ENCODE measurements around the gene CPNE2. TPM values are rescaled to one million over a fixed set of nuclear protein-coding genes. Genes with fewer than 3 reads are reported as not detected.

The CPNE2 gene
- total RNA-seq, 1 donor from 2014 or later = 40.3 TPM

GRCh38 chr16:57169327-57169726, 76.9 kb downstream of the CPNE2 start:
- DNase-seq (ENCODE audit: extremely low spot score in 2 of 2) = no peak
- TF ChIP-seq POLR2A (IDR thresholded peaks at IDR 0.05) = no peak
- TF ChIP-seq, protein P1, sequence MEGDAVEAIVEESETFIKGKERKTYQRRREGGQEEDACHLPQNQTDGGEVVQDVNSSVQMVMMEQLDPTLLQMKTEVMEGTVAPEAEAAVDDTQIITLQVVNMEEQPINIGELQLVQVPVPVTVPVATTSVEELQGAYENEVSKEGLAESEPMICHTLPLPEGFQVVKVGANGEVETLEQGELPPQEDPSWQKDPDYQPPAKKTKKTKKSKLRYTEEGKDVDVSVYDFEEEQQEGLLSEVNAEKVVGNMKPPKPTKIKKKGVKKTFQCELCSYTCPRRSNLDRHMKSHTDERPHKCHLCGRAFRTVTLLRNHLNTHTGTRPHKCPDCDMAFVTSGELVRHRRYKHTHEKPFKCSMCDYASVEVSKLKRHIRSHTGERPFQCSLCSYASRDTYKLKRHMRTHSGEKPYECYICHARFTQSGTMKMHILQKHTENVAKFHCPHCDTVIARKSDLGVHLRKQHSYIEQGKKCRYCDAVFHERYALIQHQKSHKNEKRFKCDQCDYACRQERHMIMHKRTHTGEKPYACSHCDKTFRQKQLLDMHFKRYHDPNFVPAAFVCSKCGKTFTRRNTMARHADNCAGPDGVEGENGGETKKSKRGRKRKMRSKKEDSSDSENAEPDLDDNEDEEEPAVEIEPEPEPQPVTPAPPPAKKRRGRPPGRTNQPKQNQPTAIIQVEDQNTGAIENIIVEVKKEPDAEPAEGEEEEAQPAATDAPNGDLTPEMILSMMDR (IDR thresholded peaks at IDR 0.05) = no peak
- no peak for TF ChIP-seq POLR2AphosphoS5 (IDR thresholded peaks at IDR 0.05; ENCODE audit: insufficient read depth in 1 of 2, low read depth in 1 of 2)
- intact Hi-C loops (cut with DNase I) = loop anchor here (5.0 kb wide), 1 partner anchor 77 kb away; the partner anchor contains the start of gene CPNE2

GRCh38 chr16:57172721-57173290, 80.4 kb downstream of the CPNE2 start:
- H3K27ac ChIP-seq = no peak overlapping the region
- TF ChIP-seq POLR2A (IDR thresholded peaks at IDR 0.05) (no peak), POLR2AphosphoS5 (IDR thresholded peaks at IDR 0.05; ENCODE audit: insufficient read depth in 1 of 2, low read depth in 1 of 2) (no peak)
- TF ChIP-seq, protein P1 (IDR thresholded peaks at IDR 0.05) = no peak
- no peaks in the 10 kb centered on the region for H3K9me3 ChIP-seq
- H3K36me3 ChIP-seq = peaks cover 0 to 48% of the 10 kb centered on the region in 2 donors
- no peaks in the 10 kb centered on the region for H3K27me3 ChIP-seq
- DNase-seq (ENCODE audit: extremely low spot score in 2 of 2) = no peak
- no peak overlapping the region for H3K4me3 ChIP-seq
- intact Hi-C loops (cut with DNase I) = no loop called here
- H3K4me1 ChIP-seq = peaks cover 1% of the 10 kb centered on the region

More at GRCh38 chr16:57169327-57169726, 76.9 kb downstream of the CPNE2 start:
- H3K36me3 ChIP-seq = peaks cover 0 to 71% of the 10 kb centered on the region in 2 donors
- no peak overlapping the region for H3K4me3 ChIP-seq
- no peak overlapping the region for H3K27ac ChIP-seq
- no peaks in the 10 kb centered on the region for H3K9me3 ChIP-seq
- H3K27me3 ChIP-seq = no peaks in the 10 kb centered on the region
- peaks cover 21% of the 10 kb centered on the region for H3K4me1 ChIP-seq

DNA sequence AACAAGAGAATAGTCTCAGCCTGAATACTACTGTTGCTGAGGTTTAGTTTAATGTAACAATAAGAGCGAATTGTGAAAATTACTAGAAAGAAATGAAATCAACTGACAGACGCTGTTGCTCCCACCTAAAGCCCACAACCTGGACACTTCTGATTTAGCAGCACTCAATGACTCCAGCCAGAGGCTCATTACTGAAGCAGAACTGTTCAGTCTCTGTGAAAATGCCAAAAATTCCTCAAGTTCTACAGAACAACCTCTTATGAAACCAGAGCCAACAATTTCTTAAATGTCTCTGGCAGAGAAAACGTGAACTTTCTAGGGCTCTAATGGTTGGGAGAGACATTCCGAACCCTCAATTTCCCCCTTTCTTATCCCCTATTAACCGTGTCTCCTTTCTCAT, 83.5 kb downstream of the CPNE2 start:
- H3K4me1 ChIP-seq = no peaks in the 10 kb centered on the region
- H3K27me3 ChIP-seq = no peaks in the 10 kb centered on the region
- intact Hi-C loops (cut with DNase I) = no loop called here
- no peak for DNase-seq (ENCODE audit: extremely low spot score in 2 of 2)
- peaks cover 0 to 32% of the 10 kb centered on the region in 2 donors for H3K36me3 ChIP-seq
- no peaks in the 10 kb centered on the region for H3K9me3 ChIP-seq
- TF ChIP-seq, protein P1 (IDR thresholded peaks at IDR 0.05) = no peak
- TF ChIP-seq POLR2AphosphoS5 (IDR thresholded peaks at IDR 0.05; ENCODE audit: insufficient read depth in 1 of 2, low read depth in 1 of 2) (no peak), POLR2A (IDR thresholded peaks at IDR 0.05) (no peak)
- H3K27ac ChIP-seq = no peak overlapping the region
- H3K4me3 ChIP-seq = no peak overlapping the region

GRCh38 chr16:57178196-57178595, 85.8 kb downstream of the CPNE2 start:
- intact Hi-C loops (cut with DNase I) = no loop called here
- H3K27ac ChIP-seq = no peak overlapping the region

DNA sequence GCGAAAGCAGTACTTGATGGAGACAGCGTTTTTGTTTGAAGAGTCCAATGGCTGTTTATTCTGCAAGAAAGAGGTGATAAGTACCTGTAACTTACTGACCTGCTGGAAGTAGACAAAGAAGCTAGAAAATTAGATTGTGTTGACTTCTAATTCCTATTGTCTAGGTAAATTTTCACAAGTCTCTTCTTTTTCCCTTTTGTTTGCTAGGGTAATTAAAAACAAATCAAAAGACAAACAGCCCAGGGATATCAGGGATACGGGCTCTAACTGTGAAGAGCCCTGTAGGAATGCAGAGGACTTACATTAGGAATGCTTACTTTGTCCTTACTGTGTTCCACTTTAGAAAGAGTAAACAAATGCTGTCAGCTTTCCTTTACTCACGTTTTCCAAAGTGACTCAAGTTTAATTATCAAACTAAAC, 86.4 kb downstream of the CPNE2 start:
- no peaks in the 10 kb centered on the region for H3K27me3 ChIP-seq
- H3K4me1 ChIP-seq = no peaks in the 10 kb centered on the region
- no peaks in the 10 kb centered on the region for H3K9me3 ChIP-seq
- no peak overlapping the region for H3K27ac ChIP-seq
- intact Hi-C loops (cut with DNase I) = no loop called here
- H3K4me3 ChIP-seq = no peak overlapping the region
- no peak for DNase-seq (ENCODE audit: extremely low spot score in 2 of 2)
- H3K36me3 ChIP-seq = peaks cover 0 to 4% of the 10 kb centered on the region in 2 donors
- TF ChIP-seq, protein P1 (IDR thresholded peaks at IDR 0.05) = no peak
- TF ChIP-seq POLR2A (IDR thresholded peaks at IDR 0.05) (no peak), POLR2AphosphoS5 (IDR thresholded peaks at IDR 0.05; ENCODE audit: insufficient read depth in 1 of 2, low read depth in 1 of 2) (no peak)

More at GRCh38 chr16:57178196-57178595, 85.8 kb downstream of the CPNE2 start:
- no peak for DNase-seq (ENCODE audit: extremely low spot score in 2 of 2)
- Histone ChIP-seq H3K4me1 (no peaks in the 10 kb centered on the region), H3K36me3 (peaks cover 0 to 9% of the 10 kb centered on the region in 2 donors), H3K27me3 (no peaks in the 10 kb centered on the region), H3K9me3 (no peaks in the 10 kb centered on the region), H3K4me3 (no peak overlapping the region)
- TF ChIP-seq, protein P1 (IDR thresholded peaks at IDR 0.05) = no peak
- TF ChIP-seq POLR2AphosphoS5 (IDR thresholded peaks at IDR 0.05; ENCODE audit: insufficient read depth in 1 of 2, low read depth in 1 of 2) = no peak
- TF ChIP-seq POLR2A (IDR thresholded peaks at IDR 0.05) = no peak

Data from vagina (tissue), 2 donors.